HepG2 (cell line): ENCODE results near the gene FJX1. TPM values are rescaled to one million over a fixed set of nuclear protein-coding genes. Genes with fewer than 3 reads are reported as not detected.

ENCODE experiments used
- ATAC-seq: fragments of 200-7000 bp; cut with Tn5 transposase; 3 replicates; pipeline ENCODE4 v1.9.1; 2020; ENCODE audit warnings: mild to moderate bottlenecking, moderate library complexity
- BruUV-seq: library from RNA; stranded (reverse); fragments of 400-500 nt; replicated peaks from 2 replicates; lab custom pipeline; 2021; lab: Mats Ljungman, UMichigan
- CTCF ChIA-PET: fragments of 300-600 bp; formaldehyde crosslinking; extraction: SDS; loops from one replicate; lab custom pipeline; 2021; ENCODE audit warnings: low total read pairs, inconsistent platforms, low intra/inter-chr PET ratio; lab: Yijun Ruan, JAX
- POLR2A ChIA-PET: fragments of 350-600 bp; sonication (Branson Sonifier 250); formaldehyde crosslinking; loops from one replicate; lab custom pipeline; 2020; ENCODE audit warnings: antibody characterized with exemption, inconsistent platforms; lab: Yijun Ruan, JAX
- DNase-seq: peaks from one replicate; pipeline ENCODE4 v3.0.0-alpha.2; 2015; ENCODE audit warnings: low spot score
- FAIRE-seq: peaks from 3 replicates; lab custom pipeline; 2011; peaks lifted over from hg19 to GRCh38; lab: Jason Lieb, UNC
- H2AFZ ChIP-seq: one replicate; pipeline ENCODE4 v1.6.1; 2011; ENCODE audit warnings: low read length, inconsistent platforms
- H3K27ac ChIP-seq: fragments of 300-600 bp; 3 replicates; pipeline ENCODE4 v1.8.0; 2011; ENCODE audit warnings: mixed run types, mild to moderate bottlenecking, mixed read lengths, low read length, inconsistent platforms; ENCODE audit not compliant: insufficient read depth; ENCODE audit errors: extremely low read length
- H3K27me3 ChIP-seq, 2 experiments: fragments of 200-600 bp in 1 of 2; 2 replicates in 1 of 2; 3 replicates in 1 of 2; pipeline versions ENCODE4 v1.6.0 to v1.8.0; 2011; ENCODE audit warnings: low read length in 2 of 2, mild to moderate bottlenecking in 2 of 2, moderate library complexity in 2 of 2, inconsistent platforms in 1 of 2; ENCODE audit not compliant: insufficient read depth in 2 of 2, control insufficient read depth in 1 of 2
- H3K36me3 ChIP-seq, 2 experiments: fragments of 200-600 bp in 1 of 2; replicated peaks in 1 of 2; 2 replicates in 1 of 2; 3 replicates in 1 of 2; pipeline versions ENCODE4 v1.5.1 to v1.8.0; 2011; ENCODE audit warnings: low read length in 2 of 2, inconsistent platforms in 1 of 2; ENCODE audit not compliant: insufficient read depth in 2 of 2, control insufficient read depth in 1 of 2
- H3K4me1 ChIP-seq: 2 replicates; pipeline ENCODE4 v1.5.1; 2012; ENCODE audit warnings: low read length, inconsistent platforms; ENCODE audit not compliant: insufficient read depth
- H3K4me2 ChIP-seq: 2 replicates; pipeline ENCODE4 v1.6.0; 2011; ENCODE audit warnings: low read depth, low read length, inconsistent platforms
- H3K4me3 ChIP-seq, 3 experiments: fragments of 200-600 bp in 1 of 3; sonication (generic), shearing (Covaris generic) in 1 of 3; replicated peaks in 1 of 3; 2 replicates each; pipeline ENCODE4 v1.5.1; 2011 to 2016; ENCODE audit warnings: low read length in 3 of 3, inconsistent platforms in 2 of 3, low read depth in 2 of 3, mild to moderate bottlenecking in 2 of 3, control low read depth in 1 of 3, mixed read lengths in 1 of 3; ENCODE audit not compliant: insufficient read depth in 1 of 3
- H3K79me2 ChIP-seq: one replicate; pipeline ENCODE4 v1.6.1; 2011; ENCODE audit warnings: low read length, inconsistent platforms; ENCODE audit not compliant: insufficient read depth
- H3K9ac ChIP-seq: 2 replicates; pipeline ENCODE4 v1.6.0; 2011; ENCODE audit warnings: mild to moderate bottlenecking, low read depth, low read length, inconsistent platforms; ENCODE audit not compliant: insufficient read depth
- H3K9me3 ChIP-seq: 2 replicates; pipeline ENCODE4 v1.5.1; 2012; ENCODE audit warnings: mild to moderate bottlenecking, low read length
- H4K20me1 ChIP-seq: 2 replicates; pipeline ENCODE4 v1.6.0; 2011; ENCODE audit warnings: inconsistent platforms, mild to moderate bottlenecking, low read length, moderate library complexity; ENCODE audit not compliant: insufficient read depth
- GABPB1 ChIP-seq: IDR thresholded peaks from 2 replicates; pipeline ENCODE4 v1.6.1; 2016; ENCODE audit warnings: mild to moderate bottlenecking, missing genetic modification reagents, moderate library complexity, missing compliant biosample characterization
- HOMEZ ChIP-seq: IDR thresholded peaks from 2 replicates; pipeline ENCODE4 v1.6.1; 2016; ENCODE audit warnings: low read depth
- KAT7 ChIP-seq: IDR thresholded peaks from 2 replicates; pipeline ENCODE4 v1.6.1; 2018; ENCODE audit warnings: borderline replicate concordance, missing compliant biosample characterization
- RBM22 ChIP-seq: fragments of 200-400 bp; formaldehyde crosslinking; optimal IDR thresholded peaks from 2 replicates; pipeline ENCODE3; 2017; ENCODE audit warnings: mild to moderate bottlenecking, low read length, moderate library complexity
- SSRP1 ChIP-seq: IDR thresholded peaks from 2 replicates; pipeline ENCODE4 v1.6.1; 2016; ENCODE audit warnings: control low read depth
- YEATS4 ChIP-seq: sonication (generic); formaldehyde crosslinking; IDR thresholded peaks from 2 replicates; pipeline ENCODE4 v1.4.0; 2020; ENCODE audit warnings: missing genetic modification reagents, borderline replicate concordance
- ZNF343 ChIP-seq: sonication (generic); formaldehyde crosslinking; IDR thresholded peaks from 2 replicates; pipeline ENCODE4 v1.4.0; 2020; ENCODE audit warnings: mild to moderate bottlenecking, missing genetic modification reagents
- ZNF382 ChIP-seq: sonication (generic); formaldehyde crosslinking; IDR thresholded peaks from 2 replicates; pipeline ENCODE4 v1.5.0; 2020; ENCODE audit warnings: missing genetic modification reagents, mild to moderate bottlenecking, borderline replicate concordance
- ZNF616 ChIP-seq: sonication (generic); formaldehyde crosslinking; IDR thresholded peaks from 2 replicates; pipeline ENCODE4 v1.5.0; 2020; ENCODE audit warnings: low read depth, mild to moderate bottlenecking, missing genetic modification reagents
- WGBS: methylation state at CpG from one replicate; pipeline ENCODE4 v1.1.6; 2017; ENCODE audit warnings: low lambda C conversion rate; 5-methylcytosine and 5-hydroxymethylcytosine counted together
- in situ Hi-C: cut with HindIII; loops from 2 replicates; pipeline ENCODE4 v1.10.0; 2017; ENCODE audit warnings: low pct_unique_long_range_greater_than_20kb; ENCODE audit not compliant: extremely low pct_ligation_motif_present
- intact Hi-C: fragments of 100-400 bp; cut with micrococcal nuclease; formaldehyde crosslinking; loops from one replicate; pipeline ENCODE4 v1.10.0; 2022; ENCODE audit not compliant: unreplicated experiment
- polyA plus RNA-seq, 8 experiments: library from polyadenylated mRNA; depleted of rRNA in 3 of 8; stranded (reverse) in 7 of 8; unstranded in 1 of 8; fragments of >200 nt; fragmentation: Illumina TruSeq in 4 of 8; extraction: Trizol in 4 of 8; gene quantifications; 2 replicates each; pipeline versions ENCODE4 v1.2.1 to v1.2.3, GENCODE V29; 2011 to 2016; ENCODE audit warnings: low read depth in 4 of 8, missing spikeins in 1 of 8, mixed read lengths in 1 of 8; ENCODE audit not compliant: insufficient read depth in 1 of 8
- total RNA-seq, 5 experiments: library from RNA; depleted of rRNA; stranded (reverse); fragments of >200 nt; fragmentation: Illumina TruSeq; extraction: Trizol; gene quantifications; 2 replicates each; pipeline ENCODE4 v1.2.3, GENCODE V29; 2016; ENCODE audit warnings: low read depth in 1 of 5

Gene FJX1
- total and polyA plus RNA-seq, 2 of the 13 experiments (the other 11 are each of a cell fraction or from before 2014, with no cell fraction given), result 0.40 to 0.82 TPM

DNA sequence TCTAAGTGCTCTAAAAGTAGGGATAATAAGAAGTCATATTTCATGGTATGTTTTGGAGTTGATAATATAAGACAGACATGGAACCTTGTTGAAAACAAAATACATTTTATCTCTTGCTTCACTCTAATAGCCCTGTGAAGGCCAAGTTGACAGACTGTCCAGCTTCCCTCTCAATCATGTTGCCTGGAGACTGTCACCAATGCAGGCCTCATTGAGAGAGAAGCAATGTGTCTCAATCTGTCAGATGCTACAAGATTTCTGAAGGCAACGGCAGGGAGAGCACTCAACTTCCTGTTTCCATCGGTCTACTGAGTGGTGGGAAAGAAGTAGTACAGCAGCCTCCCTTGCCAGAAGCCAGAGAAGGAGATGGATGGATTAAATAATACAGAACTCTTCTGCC is 23.6 kb upstream of the FJX1 start:
- Histone ChIP-seq H3K27me3 (peaks cover 0 to 3% of the 10 kb centered on the region in 2 experiments; a peak in 3 of 5 replicates), H3K79me2 (no peaks in the 10 kb centered on the region), H4K20me1 (no peaks in the 10 kb centered on the region), H3K36me3 (no peaks in the 10 kb centered on the region), H3K4me1 (no peaks in the 10 kb centered on the region), H3K4me3 (no peak overlapping the region), H3K27ac (no peak overlapping the region), H2AFZ (no peak overlapping the region), H3K4me2 (no peak overlapping the region), H3K9ac (no peak overlapping the region), H3K9me3 (no peaks in the 10 kb centered on the region)
- CTCF ChIA-PET, result no interaction called here
- intact Hi-C loops (no loop called here), in situ Hi-C loops (no loop called here)
- FAIRE-seq (no peak), ATAC-seq (no peak), DNase-seq (no peak)
- no peak for TF ChIP-seq ZNF343 (CRISPR knock-in tag)
- TF ChIP-seq RBM22, result no peak
- TF ChIP-seq GABPB1 (CRISPR knock-in tag), result no peak
- TF ChIP-seq KAT7 (CRISPR knock-in tag), result no peak
- TF ChIP-seq SSRP1 (CRISPR knock-in tag), result no peak
- no peak for TF ChIP-seq HOMEZ (CRISPR knock-in tag)
- TF ChIP-seq ZNF382 (CRISPR knock-in tag), result no peak
- no peak for TF ChIP-seq YEATS4 (CRISPR knock-in tag)
- no peak for TF ChIP-seq ZNF616 (CRISPR knock-in tag)
- POLR2A ChIA-PET, result no interaction called here
- BruUV-seq, result no TSS peak
- 34% methylated on average over 2 of the region's 2 CpGs for WGBS
